ENCODE data around the gene OLFM1.

- TF ChIP-seq, protein P1, sequence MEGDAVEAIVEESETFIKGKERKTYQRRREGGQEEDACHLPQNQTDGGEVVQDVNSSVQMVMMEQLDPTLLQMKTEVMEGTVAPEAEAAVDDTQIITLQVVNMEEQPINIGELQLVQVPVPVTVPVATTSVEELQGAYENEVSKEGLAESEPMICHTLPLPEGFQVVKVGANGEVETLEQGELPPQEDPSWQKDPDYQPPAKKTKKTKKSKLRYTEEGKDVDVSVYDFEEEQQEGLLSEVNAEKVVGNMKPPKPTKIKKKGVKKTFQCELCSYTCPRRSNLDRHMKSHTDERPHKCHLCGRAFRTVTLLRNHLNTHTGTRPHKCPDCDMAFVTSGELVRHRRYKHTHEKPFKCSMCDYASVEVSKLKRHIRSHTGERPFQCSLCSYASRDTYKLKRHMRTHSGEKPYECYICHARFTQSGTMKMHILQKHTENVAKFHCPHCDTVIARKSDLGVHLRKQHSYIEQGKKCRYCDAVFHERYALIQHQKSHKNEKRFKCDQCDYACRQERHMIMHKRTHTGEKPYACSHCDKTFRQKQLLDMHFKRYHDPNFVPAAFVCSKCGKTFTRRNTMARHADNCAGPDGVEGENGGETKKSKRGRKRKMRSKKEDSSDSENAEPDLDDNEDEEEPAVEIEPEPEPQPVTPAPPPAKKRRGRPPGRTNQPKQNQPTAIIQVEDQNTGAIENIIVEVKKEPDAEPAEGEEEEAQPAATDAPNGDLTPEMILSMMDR (IDR thresholded peaks at IDR 0.05) = no peak
- no peak for TF ChIP-seq SIN3A (IDR thresholded peaks at IDR 0.05; ENCODE audit: borderline replicate concordance, insufficient read depth, low read depth, low read length)
- TF ChIP-seq POLR2AphosphoS5 (IDR thresholded peaks at IDR 0.05; ENCODE audit: low read depth, low read length) = no peak
- no peak for TF ChIP-seq TCF7L2 (IDR thresholded peaks at IDR 0.05; ENCODE audit: low read depth, low read length)
- TF ChIP-seq REST (IDR thresholded peaks at IDR 0.05; ENCODE audit: insufficient read depth in 1 of 2, low read depth in 2 of 2, low read length in 1 of 2) = no peak
Measured at GRCh38 chr9:135081264-135081660, 6.2 kb upstream of the OLFM1 start.

All from Panc1 (cell line).